ENCODE results near the gene NCKAP5. TPM values are rescaled to one million over a fixed set of nuclear protein-coding genes. Genes with fewer than 3 reads are reported as not detected.

Gene NCKAP5
- total and polyA plus RNA-seq, 2 experiments from 2014 or later, result 0.65 to 0.86 TPM

DNA sequence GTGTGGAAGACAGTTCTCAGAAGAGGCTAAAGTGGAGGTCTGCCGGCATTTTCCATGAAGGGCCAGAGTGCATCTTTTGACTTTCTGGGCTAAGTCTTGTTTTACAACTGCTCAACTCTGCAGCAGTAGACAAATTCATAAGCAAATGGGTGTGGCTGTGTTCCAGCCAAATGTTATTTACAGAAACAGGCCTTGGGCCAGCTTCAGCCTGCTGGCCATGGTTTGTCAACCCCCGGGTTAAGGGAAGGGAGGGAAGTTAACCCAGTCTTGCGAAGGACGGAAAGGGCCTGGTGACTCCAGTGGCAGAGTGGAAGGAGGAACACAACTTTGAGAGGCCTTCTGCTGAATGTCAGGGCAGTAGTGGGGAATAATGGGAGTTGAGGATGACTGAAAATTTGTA is 34.3 kb upstream of the NCKAP5 start:
- WGBS, 2 experiments (ENCODE audit: low coverage in 1 of 2, low lambda C conversion rate in 2 of 2, missing lambda C conversion rate in 2 of 2), result 28 to 30% methylated on average over 4 of the region's 4 CpGs
- Histone ChIP-seq H4K20me1 (ENCODE audit: insufficient read depth) (no peaks in the 10 kb centered on the region), H2AFZ (peak overlapping the region; percentile 20; the same call in 1 of the 2 replicates), H3K27ac (no peak overlapping the region), H3K4me2 (ENCODE audit: unreplicated experiment) (no peak overlapping the region), H3K9me3 (ENCODE audit: low read depth) (no peaks in the 10 kb centered on the region), H3K27me3 (replicated peaks; ENCODE audit: insufficient read depth) (no peaks in the 10 kb centered on the region), H3K4me1 (ENCODE audit: insufficient read depth) (peaks cover 9% of the 10 kb centered on the region), H3F3A (ENCODE audit: insufficient read depth) (peaks cover 6% of the 10 kb centered on the region; the same call in 1 of the 2 replicates), H3K4me3 (no peak overlapping the region), H3K36me3 (ENCODE audit: low read depth) (no peaks in the 10 kb centered on the region), H3K79me2 (ENCODE audit: insufficient read depth) (no peaks in the 10 kb centered on the region), H3K9me2 (ENCODE audit: insufficient read depth) (no peaks in the 10 kb centered on the region), H3K9ac (no peak overlapping the region)
- TF ChIP-seq EZH2 (IDR thresholded peaks at IDR 0.05; ENCODE audit: insufficient read depth, poor library complexity, severe bottlenecking) (no peak), EZH2phosphoT487 (IDR thresholded peaks at IDR 0.05; ENCODE audit: insufficient read depth, low read depth) (no peak)
- in situ Hi-C loops (cut with MboI), result no loop called here
- peak; percentile 50 for DNase-seq

DNA sequence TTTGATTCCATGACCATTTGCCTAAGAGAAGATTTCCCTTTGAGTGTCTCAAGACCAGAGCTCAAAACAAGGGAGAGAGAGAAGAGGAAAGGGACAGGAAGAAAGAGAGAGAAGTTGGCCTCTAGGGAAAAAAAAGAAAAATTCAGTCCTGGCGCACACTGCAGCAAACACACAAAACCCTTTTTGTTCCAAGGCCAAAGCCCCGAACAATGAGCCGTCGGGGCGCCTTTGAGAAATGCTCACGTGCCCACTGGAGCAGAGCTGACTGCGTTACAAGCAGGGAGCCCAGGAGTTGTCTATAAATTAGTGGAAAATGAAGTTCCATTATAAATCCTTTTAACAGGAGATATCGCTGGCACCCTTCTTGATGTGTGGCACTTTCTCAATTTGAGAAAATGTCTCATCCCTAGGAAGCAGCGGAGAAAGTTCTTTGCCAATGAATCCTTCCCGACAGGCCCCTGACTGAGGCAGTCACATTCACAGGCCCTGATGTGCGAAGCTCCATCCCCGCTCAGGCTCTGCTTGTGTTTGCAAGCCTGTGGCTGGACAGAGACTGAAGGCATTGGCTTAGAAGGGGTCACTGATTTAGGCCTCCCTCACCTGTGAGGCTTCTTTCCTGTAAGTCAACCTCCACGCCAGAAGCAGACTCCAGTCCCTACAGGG is 32.1 kb upstream of the NCKAP5 start:
- Histone ChIP-seq H3K27ac (no peak overlapping the region), H3K36me3 (ENCODE audit: low read depth) (no peaks in the 10 kb centered on the region), H3K9ac (no peak overlapping the region), H3K9me2 (ENCODE audit: insufficient read depth) (no peaks in the 10 kb centered on the region), H3F3A (ENCODE audit: insufficient read depth) (peaks cover 6% of the 10 kb centered on the region; the same call in 1 of the 2 replicates), H3K4me2 (ENCODE audit: unreplicated experiment) (no peak overlapping the region), H3K9me3 (ENCODE audit: low read depth) (no peaks in the 10 kb centered on the region), H3K4me3 (no peak overlapping the region), H3K27me3 (replicated peaks; ENCODE audit: insufficient read depth) (no peaks in the 10 kb centered on the region; the same call in 1 of the 2 replicates), H2AFZ (no peak overlapping the region), H3K4me1 (ENCODE audit: insufficient read depth) (peaks cover 9% of the 10 kb centered on the region), H3K79me2 (ENCODE audit: insufficient read depth) (no peaks in the 10 kb centered on the region), H4K20me1 (ENCODE audit: insufficient read depth) (no peaks in the 10 kb centered on the region)
- no peak for DNase-seq
- 85 to 88% methylated on average over 13 of the region's 13 CpGs for WGBS, 2 experiments (ENCODE audit: low coverage in 1 of 2, low lambda C conversion rate in 2 of 2, missing lambda C conversion rate in 2 of 2)
- in situ Hi-C loops (cut with MboI), result no loop called here
- TF ChIP-seq EZH2 (IDR thresholded peaks at IDR 0.05; ENCODE audit: insufficient read depth, poor library complexity, severe bottlenecking) (no peak), EZH2phosphoT487 (IDR thresholded peaks at IDR 0.05; ENCODE audit: insufficient read depth, low read depth) (no peak)

DNA sequence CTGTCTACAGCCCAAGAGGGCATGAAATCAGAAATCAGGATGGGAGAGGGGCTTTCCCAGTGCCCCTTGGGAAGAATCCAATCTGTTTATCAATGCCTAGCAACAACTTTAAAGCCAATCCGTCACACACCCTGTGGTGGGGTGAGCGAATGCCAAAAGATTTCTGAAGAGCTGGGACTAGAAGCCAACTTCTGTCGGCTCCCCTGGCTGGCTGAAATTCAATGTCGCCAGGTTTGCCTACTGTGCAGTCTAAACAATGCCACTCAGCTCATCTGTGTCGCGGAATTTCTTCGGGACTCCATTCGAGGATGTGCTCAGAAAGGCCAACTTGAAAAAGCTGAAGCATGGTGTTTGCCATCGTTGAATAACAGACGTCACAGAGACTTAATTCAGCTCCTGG is 31.5 kb upstream of the NCKAP5 start:
- H3K4me1 ChIP-seq (ENCODE audit: insufficient read depth), result peaks cover 9% of the 10 kb centered on the region
- WGBS, 2 experiments (ENCODE audit: low coverage in 1 of 2, low lambda C conversion rate in 2 of 2, missing lambda C conversion rate in 2 of 2), result 69 to 75% methylated on average over 10 of the region's 10 CpGs
- no peaks in the 10 kb centered on the region; the same call in 1 of the 2 replicates for H3K27me3 ChIP-seq (replicated peaks; ENCODE audit: insufficient read depth)
- H3K4me3 ChIP-seq, result no peak overlapping the region
- no peak overlapping the region for H3K9ac ChIP-seq
- no peaks in the 10 kb centered on the region for H4K20me1 ChIP-seq (ENCODE audit: insufficient read depth)
- in situ Hi-C loops (cut with MboI), result no loop called here
- H3K4me2 ChIP-seq (ENCODE audit: unreplicated experiment), result no peak overlapping the region
- DNase-seq, result no peak
- no peaks in the 10 kb centered on the region for H3K9me2 ChIP-seq (ENCODE audit: insufficient read depth)
- no peak overlapping the region for H3K27ac ChIP-seq
- no peaks in the 10 kb centered on the region for H3K9me3 ChIP-seq (ENCODE audit: low read depth)
- H3K36me3 ChIP-seq (ENCODE audit: low read depth), result no peaks in the 10 kb centered on the region
- peaks cover 6% of the 10 kb centered on the region; the same call in 1 of the 2 replicates for H3F3A ChIP-seq (ENCODE audit: insufficient read depth)
- no peak overlapping the region for H2AFZ ChIP-seq
- H3K79me2 ChIP-seq (ENCODE audit: insufficient read depth), result no peaks in the 10 kb centered on the region
- TF ChIP-seq EZH2phosphoT487 (IDR thresholded peaks at IDR 0.05; ENCODE audit: insufficient read depth, low read depth), result no peak
- TF ChIP-seq EZH2 (IDR thresholded peaks at IDR 0.05; ENCODE audit: insufficient read depth, poor library complexity, severe bottlenecking), result no peak

DNA sequence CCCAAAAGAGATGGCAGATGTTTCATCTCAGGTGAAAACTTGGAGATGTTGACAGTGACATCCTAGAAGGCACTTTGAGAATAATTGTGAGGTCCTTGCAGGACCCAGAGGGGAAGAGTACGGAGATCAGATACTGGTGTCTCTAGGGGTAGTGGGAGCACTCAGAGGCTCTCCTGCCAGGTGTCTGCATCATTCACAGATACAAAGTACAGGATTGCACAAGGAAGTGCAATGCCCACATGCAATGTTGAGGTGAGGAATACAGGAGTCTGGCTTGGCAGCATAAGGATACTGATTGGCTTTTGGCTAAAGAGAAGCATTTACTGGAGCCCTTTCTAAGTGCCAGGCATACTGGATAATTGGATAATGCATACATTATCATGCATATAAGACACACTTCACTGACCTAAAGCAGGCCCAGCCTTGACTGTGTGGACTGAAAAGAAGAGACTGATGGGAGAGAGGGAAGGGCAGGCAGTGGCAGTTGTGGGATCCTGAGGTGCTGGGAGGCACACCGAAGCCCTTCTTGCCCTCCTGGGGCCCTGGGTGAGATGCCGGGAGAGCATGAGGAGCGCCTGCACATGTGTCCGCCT is 31.0 kb upstream of the NCKAP5 start:
- in situ Hi-C loops (cut with MboI), result no loop called here
- peaks cover 6% of the 10 kb centered on the region; the same call in 1 of the 2 replicates for H3F3A ChIP-seq (ENCODE audit: insufficient read depth)
- H3K9me2 ChIP-seq (ENCODE audit: insufficient read depth), result no peaks in the 10 kb centered on the region
- WGBS, 2 experiments (ENCODE audit: low coverage in 1 of 2, low lambda C conversion rate in 2 of 2, missing lambda C conversion rate in 2 of 2), result 59 to 84% methylated on average over 5 of the region's 5 CpGs
- H3K9me3 ChIP-seq (ENCODE audit: low read depth), result no peaks in the 10 kb centered on the region
- H3K79me2 ChIP-seq (ENCODE audit: insufficient read depth), result no peaks in the 10 kb centered on the region
- no peaks in the 10 kb centered on the region for H3K36me3 ChIP-seq (ENCODE audit: low read depth)
- DNase-seq, result no peak
- no peak overlapping the region for H3K9ac ChIP-seq
- TF ChIP-seq EZH2phosphoT487 (IDR thresholded peaks at IDR 0.05; ENCODE audit: insufficient read depth, low read depth), result no peak
- no peak for TF ChIP-seq EZH2 (IDR thresholded peaks at IDR 0.05; ENCODE audit: insufficient read depth, poor library complexity, severe bottlenecking)
- peaks cover 9% of the 10 kb centered on the region for H3K4me1 ChIP-seq (ENCODE audit: insufficient read depth)
- no peak overlapping the region for H3K4me2 ChIP-seq (ENCODE audit: unreplicated experiment)
- no peaks in the 10 kb centered on the region for H4K20me1 ChIP-seq (ENCODE audit: insufficient read depth)
- H3K27me3 ChIP-seq (replicated peaks; ENCODE audit: insufficient read depth), result no peaks in the 10 kb centered on the region; the same call in 1 of the 2 replicates
- H3K4me3 ChIP-seq, result no peak overlapping the region
- no peak overlapping the region for H2AFZ ChIP-seq
- H3K27ac ChIP-seq, result no peak overlapping the region

All from GM23248 (cell line).